ENCODE measurements around the gene H1-8.

The H1-8 gene

GRCh38 chr3:129558081-129558771, 15.3 kb downstream of the H1-8 start:
- Histone ChIP-seq H3K27ac (ENCODE audit: low read depth, low read length) (no peak overlapping the region), H3K4me3 (ENCODE audit: low read length) (no peak overlapping the region), H3K9ac (ENCODE audit: low read depth, low read length) (no peak overlapping the region; the same call in 1 of the 2 replicates), H3K4me1 (ENCODE audit: insufficient read depth, low read length) (no peaks in the 10 kb centered on the region; the same call in 1 of the 2 replicates), H3K9me3 (ENCODE audit: insufficient read depth, low read depth, low read length) (no peaks in the 10 kb centered on the region), H3K27me3 (ENCODE audit: insufficient read depth, low read length) (no peaks in the 10 kb centered on the region), H3K36me3 (ENCODE audit: insufficient read depth, low read length) (peaks cover 16% of the 10 kb centered on the region)
- WGBS, result 93% methylated on average over 15 of the region's 15 CpGs

- Histone ChIP-seq H3K36me3 (ENCODE audit: insufficient read depth, low read length) (peaks cover 16% of the 10 kb centered on the region), H3K4me1 (ENCODE audit: insufficient read depth, low read length) (no peaks in the 10 kb centered on the region; the same call in 1 of the 2 replicates), H3K9ac (ENCODE audit: low read depth, low read length) (no peak overlapping the region), H3K4me3 (ENCODE audit: low read length) (no peak overlapping the region), H3K27me3 (ENCODE audit: insufficient read depth, low read length) (no peaks in the 10 kb centered on the region), H3K27ac (ENCODE audit: low read depth, low read length) (no peak overlapping the region), H3K9me3 (ENCODE audit: insufficient read depth, low read depth, low read length) (no peaks in the 10 kb centered on the region)
- 89% methylated on average over 11 of the region's 11 CpGs for WGBS
Measured at GRCh38 chr3:129558772-129559564, 16.0 kb downstream of the H1-8 start.

GRCh38 chr3:129559565-129560079, 16.6 kb downstream of the H1-8 start:
- Histone ChIP-seq H3K27ac (ENCODE audit: low read depth, low read length) (no peak overlapping the region), H3K36me3 (ENCODE audit: insufficient read depth, low read length) (peaks cover 16% of the 10 kb centered on the region), H3K27me3 (ENCODE audit: insufficient read depth, low read length) (no peaks in the 10 kb centered on the region), H3K4me1 (ENCODE audit: insufficient read depth, low read length) (no peaks in the 10 kb centered on the region; the same call in 1 of the 2 replicates), H3K9ac (ENCODE audit: low read depth, low read length) (no peak overlapping the region), H3K9me3 (ENCODE audit: insufficient read depth, low read depth, low read length) (no peaks in the 10 kb centered on the region), H3K4me3 (ENCODE audit: low read length) (no peak overlapping the region)
- WGBS, result 95% methylated on average over 20 of the region's 20 CpGs

GRCh38 chr3:129560269-129560787, 17.4 kb downstream of the H1-8 start:
- 83% methylated on average over 16 of the region's 16 CpGs for WGBS
- H3K27ac ChIP-seq (ENCODE audit: low read depth, low read length), result no peak overlapping the region
- no peaks in the 10 kb centered on the region for H3K9me3 ChIP-seq (ENCODE audit: insufficient read depth, low read depth, low read length)
- H3K4me1 ChIP-seq (ENCODE audit: insufficient read depth, low read length), result no peaks in the 10 kb centered on the region; the same call in 1 of the 2 replicates
- H3K27me3 ChIP-seq (ENCODE audit: insufficient read depth, low read length), result no peaks in the 10 kb centered on the region
- H3K36me3 ChIP-seq (ENCODE audit: insufficient read depth, low read length), result peaks cover 16% of the 10 kb centered on the region
- no peak overlapping the region for H3K9ac ChIP-seq (ENCODE audit: low read depth, low read length)
- H3K4me3 ChIP-seq (ENCODE audit: low read length), result no peak overlapping the region

- Histone ChIP-seq H3K4me3 (ENCODE audit: low read length) (no peak overlapping the region), H3K9me3 (ENCODE audit: insufficient read depth, low read depth, low read length) (no peaks in the 10 kb centered on the region), H3K27ac (ENCODE audit: low read depth, low read length) (no peak overlapping the region), H3K27me3 (ENCODE audit: insufficient read depth, low read length) (no peaks in the 10 kb centered on the region), H3K4me1 (ENCODE audit: insufficient read depth, low read length) (no peaks in the 10 kb centered on the region; the same call in 1 of the 2 replicates), H3K9ac (ENCODE audit: low read depth, low read length) (no peak overlapping the region), H3K36me3 (ENCODE audit: insufficient read depth, low read length) (peaks cover 21% of the 10 kb centered on the region)
- WGBS, result 77% methylated on average over 18 of the region's 18 CpGs
Measured at GRCh38 chr3:129560911-129561594, 18.1 kb downstream of the H1-8 start.

GRCh38 chr3:129561619-129562248, 18.8 kb downstream of the H1-8 start:
- Histone ChIP-seq H3K9me3 (ENCODE audit: insufficient read depth, low read depth, low read length) (no peaks in the 10 kb centered on the region), H3K36me3 (ENCODE audit: insufficient read depth, low read length) (peaks cover 19% of the 10 kb centered on the region; the same call in 1 of the 2 replicates), H3K27me3 (ENCODE audit: insufficient read depth, low read length) (no peaks in the 10 kb centered on the region), H3K4me3 (ENCODE audit: low read length) (no peak overlapping the region), H3K4me1 (ENCODE audit: insufficient read depth, low read length) (no peaks in the 10 kb centered on the region; the same call in 1 of the 2 replicates), H3K27ac (ENCODE audit: low read depth, low read length) (no peak overlapping the region), H3K9ac (ENCODE audit: low read depth, low read length) (no peak overlapping the region)
- 94% methylated on average over 18 of the region's 18 CpGs for WGBS

GRCh38 chr3:129562803-129563202, 19.8 kb downstream of the H1-8 start:
- Histone ChIP-seq H3K4me1 (ENCODE audit: insufficient read depth, low read length) (no peaks in the 10 kb centered on the region; the same call in 1 of the 2 replicates), H3K4me3 (ENCODE audit: low read length) (no peak overlapping the region), H3K27me3 (ENCODE audit: insufficient read depth, low read length) (no peaks in the 10 kb centered on the region), H3K27ac (ENCODE audit: low read depth, low read length) (no peak overlapping the region), H3K9me3 (ENCODE audit: insufficient read depth, low read depth, low read length) (no peaks in the 10 kb centered on the region), H3K36me3 (ENCODE audit: insufficient read depth, low read length) (peaks cover 15% of the 10 kb centered on the region; the same call in 1 of the 2 replicates), H3K9ac (ENCODE audit: low read depth, low read length) (no peak overlapping the region)
- 93% methylated on average over 19 of the region's 19 CpGs for WGBS

GRCh38 chr3:129563332-129563731, 20.4 kb downstream of the H1-8 start:
- no peaks in the 10 kb centered on the region for H3K27me3 ChIP-seq (ENCODE audit: insufficient read depth, low read length)
- H3K4me3 ChIP-seq (ENCODE audit: low read length), result no peak overlapping the region
- H3K4me1 ChIP-seq (ENCODE audit: insufficient read depth, low read length), result no peaks in the 10 kb centered on the region; the same call in 1 of the 2 replicates
- no peak overlapping the region for H3K9ac ChIP-seq (ENCODE audit: low read depth, low read length)
- 96% methylated on average over 12 of the region's 12 CpGs for WGBS
- H3K27ac ChIP-seq (ENCODE audit: low read depth, low read length), result no peak overlapping the region
- H3K36me3 ChIP-seq (ENCODE audit: insufficient read depth, low read length), result peaks cover 15% of the 10 kb centered on the region; the same call in 1 of the 2 replicates
- H3K9me3 ChIP-seq (ENCODE audit: insufficient read depth, low read depth, low read length), result no peaks in the 10 kb centered on the region

GRCh38 chr3:129563850-129564535, 21.0 kb downstream of the H1-8 start:
- Histone ChIP-seq H3K27ac (ENCODE audit: low read depth, low read length) (no peak overlapping the region), H3K27me3 (ENCODE audit: insufficient read depth, low read length) (no peaks in the 10 kb centered on the region), H3K4me3 (ENCODE audit: low read length) (no peak overlapping the region), H3K36me3 (ENCODE audit: insufficient read depth, low read length) (peaks cover 15% of the 10 kb centered on the region; the same call in 1 of the 2 replicates), H3K4me1 (ENCODE audit: insufficient read depth, low read length) (no peaks in the 10 kb centered on the region; the same call in 1 of the 2 replicates), H3K9me3 (ENCODE audit: insufficient read depth, low read depth, low read length) (no peaks in the 10 kb centered on the region), H3K9ac (ENCODE audit: low read depth, low read length) (no peak overlapping the region)
- WGBS, result 87% methylated on average over 8 of the region's 8 CpGs
